OCI-LY7 (cell line): ENCODE measurements around the gene TBC1D32.

ENCODE experiments used
- CTCF ChIP-seq: fragments of 200-600 bp; sonication (generic); conservative IDR thresholded peaks from 2 replicates; pipeline ENCODE4 v1.5.1; 2014; ENCODE audit warnings: mild to moderate bottlenecking, antibody characterized with exemption, low read length, moderate library complexity, mixed read lengths
- EZH2phosphoT487 ChIP-seq: fragments of 200-600 bp; sonication (generic); IDR thresholded peaks from 2 replicates; pipeline ENCODE4 v1.6.1; 2018; ENCODE audit warnings: low read depth, borderline replicate concordance, mild to moderate bottlenecking, mixed run types, antibody characterized with exemption, low read length, moderate library complexity, mixed read lengths

- no peak for TF ChIP-seq CTCF
- no peak for TF ChIP-seq EZH2phosphoT487
Observed at GRCh38 chr6:121106962-121107361, 227.3 kb downstream of the TBC1D32 start.
